Activated naive CD8-positive, alpha-beta T cell treated with anti-CD3 and anti-CD28 coated beads, Interleukin-2, amount 50 U/mL, for 24 hours (primary cell): ENCODE results near the gene MEF2D.
A peak's percentile ranks its signal among the peaks of the same experiment; 100 is the strongest.

Experiments used
- ATAC-seq: fragments of 150-1000 bp; cut with Tn5 transposase; one replicate; pipeline ENCODE4 v1.10.0; 2021
- DNase-seq: peaks from one replicate; pipeline ENCODE4 v3.0.0; 2021
- H3K27ac Mint-ChIP-seq: one replicate; pipeline ENCODE4 v1.8.0; 2021; ENCODE audit warnings: mild to moderate bottlenecking, mixed read lengths
- H3K27me3 Mint-ChIP-seq: one replicate; pipeline ENCODE4 v1.8.0; 2021; ENCODE audit warnings: mixed read lengths
- H3K36me3 Mint-ChIP-seq: one replicate; pipeline ENCODE4 v1.8.0; 2021; ENCODE audit warnings: low read depth, mixed read lengths
- H3K4me1 Mint-ChIP-seq: one replicate; pipeline ENCODE4 v1.8.0; 2021; ENCODE audit warnings: mixed read lengths
- H3K4me3 Mint-ChIP-seq: one replicate; pipeline ENCODE4 v1.8.0; 2021; ENCODE audit warnings: mild to moderate bottlenecking, moderate library complexity, mixed read lengths
- H3K9me3 Mint-ChIP-seq: one replicate; pipeline ENCODE4 v1.8.0; 2021; ENCODE audit warnings: mixed read lengths

Gene MEF2D

DNA sequence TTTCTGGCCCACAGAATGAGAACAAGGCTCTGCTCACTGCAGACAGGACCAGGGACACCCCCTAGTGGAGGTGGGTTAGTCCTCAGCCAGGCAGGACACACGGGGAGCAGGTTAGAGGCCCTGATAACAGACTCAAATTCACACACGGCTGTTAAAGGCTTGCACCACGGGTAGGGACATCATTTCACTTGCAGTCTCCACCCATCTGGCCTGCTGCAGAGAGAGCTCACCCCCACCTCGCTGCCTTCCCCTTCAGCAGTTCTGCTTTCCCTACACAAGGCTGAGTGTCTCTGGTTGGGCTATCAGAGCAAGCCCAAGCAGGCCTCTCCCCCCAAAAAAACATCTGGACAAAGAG, 20.6 kb downstream of the MEF2D start:
- H3K27me3 Mint-ChIP-seq, result no peaks in the 10 kb centered on the region
- H3K4me3 Mint-ChIP-seq, result no peak overlapping the region
- DNase-seq (no peak), ATAC-seq (no peak)
- peaks cover 39% of the 10 kb centered on the region for H3K36me3 Mint-ChIP-seq
- no peaks in the 10 kb centered on the region for H3K9me3 Mint-ChIP-seq
- H3K4me1 Mint-ChIP-seq, result peaks cover 63% of the 10 kb centered on the region
- H3K27ac Mint-ChIP-seq, result peak overlapping the region; percentile 64

DNA sequence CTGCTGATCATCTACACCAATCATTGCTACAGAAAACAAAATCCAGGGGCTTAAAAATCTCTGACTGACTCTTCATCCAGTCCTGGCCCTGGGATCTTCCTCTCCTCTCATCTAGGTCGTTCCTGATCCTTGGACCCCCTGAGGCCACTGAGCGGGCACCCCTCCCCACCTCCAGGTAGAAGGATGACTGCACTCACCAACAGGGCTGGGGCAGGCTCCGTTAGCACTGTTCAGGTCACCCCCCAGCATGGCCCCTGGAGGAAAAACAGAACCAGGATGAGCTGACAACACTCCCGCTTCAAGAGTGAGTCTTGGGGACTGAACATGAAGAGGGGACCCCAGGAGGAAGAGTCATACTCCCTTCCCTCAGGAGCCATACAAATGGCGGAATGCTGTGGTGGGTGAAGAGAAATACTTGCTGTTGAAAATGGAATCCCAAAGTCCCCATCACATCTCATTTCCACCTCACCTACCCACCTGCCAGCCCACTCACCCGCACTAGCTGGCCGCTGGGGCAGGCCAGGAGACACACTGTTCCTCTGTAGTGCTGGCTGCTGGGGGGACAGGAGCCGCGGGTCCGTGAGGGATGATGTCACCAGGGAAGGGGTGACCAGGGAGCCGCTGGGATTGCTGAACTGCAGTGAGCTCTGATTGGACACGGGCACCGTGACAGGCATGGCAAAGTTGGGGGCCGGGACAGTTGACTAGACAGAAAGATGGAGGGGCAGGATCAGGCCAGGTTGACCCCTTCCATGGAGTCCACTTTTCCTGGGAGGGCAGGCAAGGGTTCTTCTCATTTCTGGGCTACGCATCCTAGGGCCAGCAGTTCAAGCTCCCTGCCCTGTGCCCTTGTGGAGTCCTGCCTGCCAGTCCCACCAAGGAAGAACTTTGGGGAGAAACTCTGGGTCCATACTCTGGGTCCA, 21.2 kb downstream of the MEF2D start:
- DNase-seq (no peak), ATAC-seq (no peak)
- peaks cover 64% of the 10 kb centered on the region for H3K4me1 Mint-ChIP-seq
- peaks cover 39% of the 10 kb centered on the region for H3K36me3 Mint-ChIP-seq
- H3K27me3 Mint-ChIP-seq, result no peaks in the 10 kb centered on the region
- no peak overlapping the region for H3K4me3 Mint-ChIP-seq
- no peak overlapping the region for H3K27ac Mint-ChIP-seq
- H3K9me3 Mint-ChIP-seq, result no peaks in the 10 kb centered on the region

DNA sequence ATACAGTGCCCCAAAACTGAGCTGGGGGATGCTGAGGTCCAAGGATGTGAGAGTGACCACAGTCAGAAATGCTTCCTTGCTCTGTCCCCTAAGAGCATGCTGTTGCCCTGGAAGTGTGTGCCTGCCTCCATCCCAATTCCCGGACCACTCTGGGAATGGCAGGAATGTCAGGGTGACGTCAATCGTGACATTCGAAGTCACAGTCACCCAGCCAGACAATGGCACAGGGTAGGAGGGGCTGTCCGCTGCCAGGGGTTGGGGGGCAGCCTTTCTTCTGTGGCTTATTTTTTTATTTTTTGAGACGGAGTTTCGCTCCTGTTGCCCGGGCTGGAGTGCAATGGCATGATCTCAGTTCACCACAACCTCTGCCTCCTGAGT, 22.3 kb downstream of the MEF2D start:
- Mint-ChIP-seq H3K27me3 (no peaks in the 10 kb centered on the region), H3K36me3 (peaks cover 51% of the 10 kb centered on the region), H3K4me1 (peaks cover 59% of the 10 kb centered on the region), H3K27ac (no peak overlapping the region), H3K9me3 (no peaks in the 10 kb centered on the region), H3K4me3 (no peak overlapping the region)
- ATAC-seq (no peak), DNase-seq (no peak)

DNA sequence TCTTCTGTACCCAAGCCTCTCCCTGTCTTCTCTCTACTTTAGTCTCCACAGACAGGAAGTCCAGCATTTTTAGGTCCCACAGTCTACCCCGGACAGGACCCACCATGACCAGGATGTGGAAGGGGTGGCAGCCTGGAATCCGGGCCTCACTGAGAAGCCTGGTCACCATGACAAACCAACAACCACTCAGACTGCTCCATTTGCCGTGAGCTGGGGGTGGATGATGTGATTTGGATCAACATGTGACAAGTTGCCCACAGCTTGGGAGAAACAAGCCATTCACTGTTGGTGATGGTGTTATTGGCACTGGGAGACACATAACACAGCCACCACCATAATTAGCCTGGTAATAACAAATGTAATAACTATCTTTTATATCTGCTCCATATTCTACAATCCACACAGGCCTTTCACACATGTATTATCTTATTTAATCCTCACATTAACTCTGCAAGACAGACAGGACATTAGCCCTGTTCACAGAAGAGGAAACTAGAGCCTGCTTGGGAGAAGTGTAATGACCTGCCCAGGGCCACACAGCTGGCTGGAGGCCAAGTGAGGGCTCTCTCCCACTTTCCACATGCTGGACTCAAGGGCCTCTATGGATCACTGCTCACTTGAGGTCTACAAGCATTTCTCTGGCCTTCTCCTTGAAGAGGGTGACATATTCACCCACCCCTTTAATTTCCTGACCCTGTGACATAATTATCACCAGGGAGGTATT, 22.9 kb downstream of the MEF2D start:
- H3K4me1 Mint-ChIP-seq, result peaks cover 57% of the 10 kb centered on the region
- no peak overlapping the region for H3K4me3 Mint-ChIP-seq
- H3K36me3 Mint-ChIP-seq, result peaks cover 52% of the 10 kb centered on the region
- H3K27ac Mint-ChIP-seq, result peak overlapping the region; percentile 56
- ATAC-seq (no peak), DNase-seq (no peak)
- H3K27me3 Mint-ChIP-seq, result no peaks in the 10 kb centered on the region
- no peaks in the 10 kb centered on the region for H3K9me3 Mint-ChIP-seq

DNA sequence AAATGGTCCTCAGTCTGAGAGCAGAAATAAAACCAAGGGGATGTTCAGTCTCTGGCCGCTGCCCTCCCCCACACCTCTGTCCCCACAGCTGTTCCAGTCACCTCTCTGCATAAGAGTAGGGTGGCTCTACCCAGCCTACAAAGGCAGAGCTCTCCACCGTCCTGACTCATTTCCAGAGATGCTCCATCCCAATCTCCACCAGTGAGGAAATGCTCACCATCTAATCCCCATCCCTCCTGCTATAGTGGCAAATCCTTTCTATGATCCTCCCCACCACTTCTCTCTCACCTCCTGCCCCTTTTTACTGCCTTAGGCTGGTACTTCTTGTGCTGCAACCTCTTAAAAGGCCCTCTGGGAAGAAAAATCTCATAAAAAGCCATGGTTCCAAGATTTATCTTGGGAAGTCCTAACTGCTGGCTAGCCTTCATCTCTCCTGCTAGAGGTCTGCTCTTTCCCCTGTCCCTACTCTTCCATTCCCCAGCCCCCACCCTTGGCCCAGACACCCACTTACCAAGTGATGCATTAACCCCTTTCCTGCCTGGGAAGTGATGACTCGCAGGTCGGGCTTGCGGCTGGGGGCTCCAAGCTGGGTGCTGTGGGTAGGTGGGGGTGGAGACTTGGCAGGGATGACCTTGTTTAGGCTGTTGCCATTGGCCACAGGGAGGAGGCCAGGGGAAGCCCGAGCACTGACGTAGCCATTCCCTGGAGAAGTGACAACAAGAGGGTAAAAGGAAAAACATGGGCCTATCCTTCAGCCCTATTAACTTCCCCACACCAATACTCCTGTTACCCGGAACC, 23.9 kb downstream of the MEF2D start:
- Mint-ChIP-seq H3K27me3 (no peaks in the 10 kb centered on the region), H3K4me1 (peaks cover 47% of the 10 kb centered on the region), H3K4me3 (no peak overlapping the region), H3K36me3 (peaks cover 49% of the 10 kb centered on the region), H3K9me3 (no peaks in the 10 kb centered on the region), H3K27ac (peak overlapping the region; percentile 56)
- DNase-seq (peak; percentile 70), ATAC-seq (peak; percentile 67)

DNA sequence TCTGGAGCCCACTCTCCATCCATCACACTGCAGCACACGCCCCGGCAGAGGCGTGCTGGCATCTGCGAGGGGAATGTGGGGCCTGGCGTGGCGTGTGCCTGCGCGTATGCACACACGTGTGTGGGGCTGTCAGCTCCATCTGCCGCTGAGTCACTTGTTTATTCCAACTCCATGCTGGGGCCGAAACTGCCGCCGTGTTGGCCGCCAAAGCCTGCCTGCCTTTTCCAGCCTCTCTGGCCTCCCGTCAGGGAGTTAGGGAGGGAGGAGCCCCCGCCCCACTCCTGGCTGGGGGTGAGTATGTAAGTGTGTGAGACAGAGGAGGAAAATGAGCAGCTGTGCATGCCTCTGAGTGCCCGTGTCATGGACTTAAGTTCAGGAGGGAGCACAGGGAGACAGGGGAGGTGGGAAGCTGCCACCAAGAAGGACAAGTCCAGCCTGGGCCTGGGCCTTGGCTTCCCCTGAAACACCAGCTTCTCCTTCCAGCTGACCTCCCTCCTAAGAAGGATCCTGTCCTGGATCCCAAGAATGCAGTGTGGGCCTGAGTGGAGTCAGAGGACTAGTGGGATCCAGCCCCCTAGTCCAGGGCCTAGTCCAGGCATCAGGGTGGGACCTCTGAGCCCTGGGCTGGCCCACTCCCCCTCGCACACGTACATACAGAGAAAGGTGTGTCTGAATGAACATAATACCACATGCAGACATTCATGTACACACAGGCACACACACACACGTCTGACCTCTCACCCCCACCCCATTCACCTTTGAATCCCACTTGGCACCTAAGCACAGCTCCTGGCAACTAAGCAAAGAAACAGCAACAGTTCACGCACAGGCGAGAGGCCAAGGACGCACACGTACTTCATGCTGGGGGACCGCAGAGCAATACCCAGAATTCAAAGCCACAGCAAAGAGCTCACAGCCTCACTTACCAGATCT, 24.7 kb downstream of the MEF2D start:
- ATAC-seq, result no peak
- Mint-ChIP-seq H3K4me1 (peaks cover 38% of the 10 kb centered on the region), H3K27me3 (no peaks in the 10 kb centered on the region), H3K9me3 (no peaks in the 10 kb centered on the region), H3K4me3 (no peak overlapping the region), H3K27ac (no peak overlapping the region), H3K36me3 (peaks cover 43% of the 10 kb centered on the region)
- no peak for DNase-seq

DNA sequence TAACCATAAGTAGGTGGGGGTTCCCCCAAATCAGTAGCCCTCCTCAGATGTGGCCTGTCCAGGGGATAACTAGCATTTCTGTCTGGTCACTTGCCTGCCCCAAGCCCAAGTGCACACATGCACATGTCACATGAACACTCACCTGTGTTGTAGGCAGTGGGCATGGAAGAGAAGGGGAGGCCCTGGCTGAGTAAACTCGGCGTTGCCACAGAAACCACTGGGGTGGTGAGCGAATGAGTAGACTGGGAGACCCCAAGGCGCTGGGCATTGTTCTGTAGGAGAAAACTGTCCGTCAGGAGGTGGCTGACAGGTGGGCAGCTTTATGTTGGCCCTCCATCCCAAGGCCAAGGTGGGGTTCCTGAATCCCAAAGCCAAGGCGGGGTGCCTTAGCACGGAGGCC, 25.6 kb downstream of the MEF2D start:
- Mint-ChIP-seq H3K27me3 (no peaks in the 10 kb centered on the region), H3K36me3 (peaks cover 37% of the 10 kb centered on the region), H3K4me1 (peaks cover 30% of the 10 kb centered on the region), H3K4me3 (no peak overlapping the region), H3K9me3 (no peaks in the 10 kb centered on the region), H3K27ac (no peak overlapping the region)
- DNase-seq (no peak), ATAC-seq (peak; percentile 44)

DNA sequence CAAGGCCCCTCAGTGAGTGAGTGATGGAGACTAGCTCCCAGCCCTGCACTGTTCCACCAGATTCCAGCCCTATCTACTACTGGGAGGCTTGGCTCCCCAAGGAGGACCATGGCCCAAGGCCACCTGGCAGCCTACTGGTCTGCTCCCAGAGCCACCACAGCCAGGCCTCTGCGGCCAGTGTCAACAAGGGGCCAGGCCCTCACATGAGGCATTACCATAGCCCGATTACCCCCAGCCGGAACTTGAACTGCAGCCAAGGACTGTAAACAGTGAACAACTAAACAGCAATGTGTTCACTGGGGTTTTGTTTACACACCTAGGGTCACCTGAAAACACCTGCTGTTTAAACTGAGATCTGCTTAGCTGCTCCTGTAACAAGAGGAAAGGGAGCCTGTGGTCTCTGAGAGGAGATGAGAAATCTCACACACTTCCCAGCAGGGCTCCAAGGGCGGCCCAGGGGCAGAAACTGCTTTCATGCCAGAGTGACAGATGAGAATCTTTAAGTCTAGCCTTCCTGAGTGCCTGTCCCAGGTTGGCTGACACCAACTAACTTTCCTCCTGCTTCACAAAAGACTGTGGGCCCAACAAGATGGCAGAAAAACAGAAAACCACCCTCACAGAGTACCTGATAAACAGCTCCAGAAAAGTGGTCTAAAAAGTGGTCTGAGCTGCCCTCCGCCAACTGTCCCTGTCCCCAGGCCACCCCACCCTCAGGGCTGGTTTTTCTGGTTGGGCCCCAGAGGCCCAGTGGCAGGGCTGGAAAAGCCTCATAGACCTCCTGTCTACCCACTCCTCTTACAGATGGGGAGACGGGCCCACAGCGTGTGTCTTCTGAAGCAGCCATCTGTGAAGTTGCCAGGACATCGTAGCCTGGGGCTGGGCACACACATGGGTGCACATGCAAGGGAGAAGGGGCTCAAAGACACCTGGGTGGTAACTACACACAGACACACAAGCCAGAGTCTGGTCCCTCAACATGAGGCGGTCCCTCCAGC, 28.8 kb downstream of the MEF2D start:
- ATAC-seq (no peak), DNase-seq (no peak)
- Mint-ChIP-seq H3K4me3 (no peak overlapping the region), H3K27me3 (no peaks in the 10 kb centered on the region), H3K9me3 (no peaks in the 10 kb centered on the region), H3K36me3 (peaks cover 30% of the 10 kb centered on the region), H3K27ac (no peak overlapping the region), H3K4me1 (peaks cover 18% of the 10 kb centered on the region)

DNA sequence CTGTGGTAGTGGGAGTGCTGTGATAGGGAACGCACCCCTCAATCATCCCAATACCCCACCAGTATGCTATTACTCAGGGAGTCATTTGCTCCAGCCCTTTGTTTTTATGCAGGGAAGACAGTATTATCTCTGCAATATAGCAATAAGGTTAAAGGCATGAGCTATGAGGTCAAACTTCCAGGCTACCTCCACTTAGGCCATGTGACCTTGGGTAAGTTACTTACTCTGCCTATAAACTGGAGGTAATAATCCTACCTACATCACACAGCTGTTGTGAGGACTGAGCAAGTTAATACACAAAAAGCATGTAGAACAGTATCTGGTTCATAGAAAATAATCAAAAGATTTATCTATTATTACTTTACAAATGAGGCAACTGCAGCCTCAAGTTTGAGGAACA, 30.1 kb downstream of the MEF2D start:
- DNase-seq (no peak), ATAC-seq (no peak)
- H3K36me3 Mint-ChIP-seq, result peaks cover 25% of the 10 kb centered on the region
- no peak overlapping the region for H3K27ac Mint-ChIP-seq
- no peaks in the 10 kb centered on the region for H3K27me3 Mint-ChIP-seq
- H3K4me1 Mint-ChIP-seq, result peaks cover 6% of the 10 kb centered on the region
- H3K4me3 Mint-ChIP-seq, result no peak overlapping the region
- H3K9me3 Mint-ChIP-seq, result no peaks in the 10 kb centered on the region

DNA sequence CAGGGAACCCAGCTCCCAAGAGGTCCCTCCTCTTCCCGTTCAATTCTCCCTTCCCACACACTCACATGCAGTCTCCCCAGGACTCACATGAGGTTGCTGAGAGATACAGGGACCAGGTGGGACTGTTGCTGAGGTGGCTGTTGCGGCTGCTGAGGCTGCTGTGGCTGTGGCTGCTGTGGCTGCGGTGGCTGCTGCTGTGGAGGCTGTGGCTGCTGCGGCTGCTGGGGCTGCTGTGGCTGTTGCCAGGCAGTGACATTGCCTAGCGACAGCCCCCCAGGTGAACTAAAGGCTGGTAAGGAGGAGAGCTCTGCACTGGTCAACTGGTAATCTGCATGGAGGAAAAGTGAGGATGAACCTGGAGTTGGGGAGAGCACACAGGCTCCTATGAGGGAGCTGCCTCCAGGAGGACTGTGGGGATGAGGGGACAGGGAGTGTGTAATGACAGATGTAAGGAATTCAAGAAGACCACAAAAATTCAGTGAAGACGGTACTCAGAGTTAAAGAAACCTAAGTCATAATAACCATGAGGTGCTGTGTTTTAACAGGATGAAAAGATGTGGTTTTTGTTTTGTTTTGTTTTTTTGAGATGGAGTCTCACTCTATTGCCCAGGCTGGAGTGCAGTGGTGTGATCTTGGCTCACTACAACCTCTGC, 31.8 kb downstream of the MEF2D start:
- Mint-ChIP-seq H3K4me3 (no peak overlapping the region), H3K27me3 (no peaks in the 10 kb centered on the region), H3K36me3 (peaks cover 21% of the 10 kb centered on the region), H3K9me3 (no peaks in the 10 kb centered on the region), H3K4me1 (peaks cover 3% of the 10 kb centered on the region), H3K27ac (no peak overlapping the region)
- DNase-seq (no peak), ATAC-seq (no peak)

DNA sequence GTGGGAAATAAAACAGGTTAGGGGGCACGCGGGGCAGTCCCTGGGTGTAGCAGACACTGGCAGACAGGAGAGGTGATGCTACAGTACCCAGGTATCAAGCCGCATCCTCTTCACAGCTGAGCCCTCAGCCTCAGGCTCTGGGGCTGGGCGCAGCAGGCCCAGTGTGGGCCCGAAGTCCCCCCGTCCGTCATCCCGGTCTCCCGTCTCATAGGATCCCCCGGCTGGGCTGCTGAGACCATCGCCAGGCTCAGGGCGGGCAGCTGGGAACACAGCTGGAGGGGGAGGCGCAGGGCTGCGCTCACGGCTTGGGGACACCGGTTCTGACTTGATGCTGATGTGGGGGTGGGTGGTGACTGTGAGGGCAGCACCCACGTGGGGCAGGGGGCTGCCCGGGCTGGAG, 32.7 kb downstream of the MEF2D start:
- no peaks in the 10 kb centered on the region for H3K9me3 Mint-ChIP-seq
- no peak overlapping the region for H3K27ac Mint-ChIP-seq
- no peak overlapping the region for H3K4me3 Mint-ChIP-seq
- no peak for DNase-seq
- peaks cover 3% of the 10 kb centered on the region for H3K4me1 Mint-ChIP-seq
- ATAC-seq, result no peak
- H3K36me3 Mint-ChIP-seq, result peaks cover 14% of the 10 kb centered on the region
- H3K27me3 Mint-ChIP-seq, result no peaks in the 10 kb centered on the region

DNA sequence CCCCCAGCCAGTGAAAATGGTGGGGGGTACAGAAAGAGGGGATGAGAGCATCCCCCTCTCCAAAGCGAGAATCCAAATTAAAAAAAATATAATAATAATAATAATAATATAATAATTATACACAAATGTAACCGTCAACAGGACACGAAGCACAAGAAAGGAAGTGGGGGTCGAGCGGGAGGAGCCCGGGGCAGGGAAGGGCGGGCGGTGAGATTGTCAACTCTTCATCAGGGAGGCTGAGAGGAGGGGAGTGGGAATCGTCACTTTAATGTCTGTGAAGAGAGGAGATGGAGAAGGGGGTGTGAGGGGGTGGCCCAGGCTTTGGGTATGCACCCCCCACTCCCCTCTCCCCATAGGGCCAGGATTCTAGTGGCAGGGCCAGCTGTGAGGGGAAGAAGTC, 33.2 kb downstream of the MEF2D start:
- Mint-ChIP-seq H3K27ac (no peak overlapping the region), H3K27me3 (no peaks in the 10 kb centered on the region), H3K4me1 (peaks cover 3% of the 10 kb centered on the region), H3K9me3 (no peaks in the 10 kb centered on the region), H3K4me3 (no peak overlapping the region), H3K36me3 (peaks cover 14% of the 10 kb centered on the region)
- ATAC-seq, result no peak
- no peak for DNase-seq
